Keratinocyte (primary cell): ENCODE data around the gene FLNC.

Source experiments
- CTCF ChIP-seq, 3 experiments: IDR thresholded peaks in 1 of 3; conservative IDR thresholded peaks in 1 of 3; optimal IDR thresholded peaks in 1 of 3; 2 replicates in 2 of 3; 3 replicates in 1 of 3; pipeline versions ENCODE3 to v1.5.1; 2011; ENCODE audit warnings: low read length in 3 of 3, mild to moderate bottlenecking in 3 of 3, moderate library complexity in 2 of 3, control low read depth in 1 of 3, inconsistent platforms in 1 of 3; ENCODE audit not compliant: insufficient read depth in 2 of 3; ENCODE audit errors: extremely low read depth in 1 of 3
- EZH2 ChIP-seq: IDR thresholded peaks from one replicate; pipeline ENCODE4 v1.6.1; 2012; ENCODE audit warnings: inconsistent platforms, mild to moderate bottlenecking, low read length, moderate library complexity

- TF ChIP-seq CTCF (optimal IDR thresholded peaks at IDR 0.05 in 1 of 3, IDR thresholded peaks at IDR 0.05 in 1 of 3, conservative IDR thresholded peaks at IDR 0.05 in 1 of 3; ENCODE audit: extremely low read depth in 1 of 3, insufficient read depth in 2 of 3, low read length in 3 of 3) (no peak), EZH2 (no peak)
Measured at GRCh38 chr7:128873234-128873633, 43.0 kb downstream of the FLNC start.
